K562 (cell line): ENCODE measurements around the gene CRABP2. TPM values are rescaled to one million over a fixed set of nuclear protein-coding genes. Genes with fewer than 3 reads are reported as not detected.
A peak's percentile ranks its signal among the peaks of the same experiment; 100 is the strongest.

Source experiments
- CBFA2T3 ChIP-seq: fragments of 450-650 bp; IDR thresholded peaks from 2 replicates; pipeline ENCODE4 v1.6.1; 2017
- CBFB ChIP-seq: sonication (generic); formaldehyde crosslinking; IDR thresholded peaks from 2 replicates; pipeline ENCODE4 v1.4.0; 2020; ENCODE audit warnings: mild to moderate bottlenecking, missing genetic modification reagents
- CCNT2 ChIP-seq: IDR thresholded peaks from 2 replicates; pipeline ENCODE4 v1.6.1; 2011; ENCODE audit warnings: borderline replicate concordance, low read depth, mild to moderate bottlenecking, moderate library complexity, mixed read lengths, low read length; ENCODE audit not compliant: insufficient read length; ENCODE audit errors: extremely low read depth
- CEBPG ChIP-seq, 3 experiments: fragments of 200-800 bp in 1 of 3; sonication (Bioruptor generic) in 1 of 3; sonication (generic) in 1 of 3; formaldehyde crosslinking in 1 of 3; IDR thresholded peaks in 2 of 3; conservative IDR thresholded peaks in 1 of 3; 2 replicates each; pipeline versions ENCODE4 v1.6.1 to v1.8.0; 2016 to 2022; ENCODE audit warnings: missing compliant biosample characterization in 2 of 3, missing genetic modification characterization in 2 of 3, mild to moderate bottlenecking in 1 of 3, missing genetic modification reagents in 1 of 3
- FOS ChIP-seq: IDR thresholded peaks from 3 replicates; pipeline ENCODE4 v1.6.1; 2011; ENCODE audit not compliant: insufficient read length; ENCODE audit errors: extremely low read depth
- FOXJ2 ChIP-seq: fragments of 200-800 bp; sonication (Bioruptor generic); IDR thresholded peaks from 2 replicates; pipeline ENCODE4 v1.6.1; 2016; ENCODE audit warnings: missing genetic modification characterization, missing compliant biosample characterization
- MGA ChIP-seq: fragments of 450-650 bp; IDR thresholded peaks from 2 replicates; pipeline ENCODE4 v1.6.1; 2016; ENCODE audit warnings: mild to moderate bottlenecking, moderate library complexity
- MIER1 ChIP-seq: fragments of 450-650 bp; IDR thresholded peaks from 2 replicates; pipeline ENCODE4 v1.6.1; 2016; ENCODE audit warnings: antibody characterized with exemption, mild to moderate bottlenecking, low read depth
- RBFOX2 ChIP-seq: fragments of 200-400 bp; formaldehyde crosslinking; IDR thresholded peaks from 2 replicates; pipeline ENCODE4 v1.6.1; 2017; ENCODE audit warnings: low read depth, mild to moderate bottlenecking, low read length, moderate library complexity
- RFX5 ChIP-seq: IDR thresholded peaks from 2 replicates; pipeline ENCODE4 v1.6.1; 2011; ENCODE audit warnings: low read depth, mild to moderate bottlenecking, improper control_type of control experiment, low read length
- SAFB2 ChIP-seq: fragments of 200-400 bp; formaldehyde crosslinking; IDR thresholded peaks from 2 replicates; pipeline ENCODE4 v1.6.1; 2018; ENCODE audit warnings: borderline replicate concordance, low read length, low read depth, moderate library complexity; ENCODE audit not compliant: severe bottlenecking
- SMARCA5 ChIP-seq: fragments of 450-650 bp; IDR thresholded peaks from 2 replicates; pipeline ENCODE4 v1.6.1; 2016
- TAF9B ChIP-seq: fragments of 450-650 bp; IDR thresholded peaks from 2 replicates; pipeline ENCODE4 v1.6.1; 2018; ENCODE audit warnings: mild to moderate bottlenecking; ENCODE audit not compliant: partially characterized antibody
- THAP7 ChIP-seq: fragments of 250-450 bp; sonication (Bioruptor Pico); IDR thresholded peaks from 2 replicates; pipeline ENCODE4 v1.5.0; 2021
- ZBTB7A ChIP-seq: IDR thresholded peaks from 2 replicates; pipeline ENCODE4 v1.6.1; 2011; ENCODE audit warnings: low read depth, mild to moderate bottlenecking, low read length, moderate library complexity, borderline replicate concordance; ENCODE audit not compliant: control insufficient read depth
- ZNF444 ChIP-seq: fragments of 250-450 bp; sonication (Bioruptor Pico); IDR thresholded peaks from 2 replicates; pipeline ENCODE4 v1.4.0; 2020; ENCODE audit warnings: mild to moderate bottlenecking, moderate library complexity
- polyA plus RNA-seq, 8 experiments: library from polyadenylated mRNA; depleted of rRNA in 4 of 8; stranded (reverse) in 5 of 8; unstranded in 3 of 8; fragments of >200 nt; fragmentation: Nextera tagmentation in 2 of 8; fragmentation: Illumina TruSeq in 1 of 8; extraction: Ambion mirVana in 2 of 8; extraction: Trizol in 1 of 8; gene quantifications; 2 replicates each; pipeline versions ENCODE4 v1.2.1 to v1.2.3, GENCODE V29; 2011 to 2014; ENCODE audit warnings: inconsistent platforms in 1 of 8, missing spikeins in 1 of 8
- total RNA-seq, 7 experiments: library from RNA; depleted of rRNA in 6 of 7; stranded (reverse); fragments of >200 nt in 6 of 7; fragmentation: Illumina TruSeq in 2 of 7; extraction: Trizol in 2 of 7; gene quantifications; 2 replicates each; pipeline versions ENCODE4 v1.2.1 to v1.2.3, GENCODE V29; 2011 to 2021; ENCODE audit warnings: low replicate concordance in 1 of 7

Gene CRABP2
- total and polyA plus RNA-seq, 9 of the 15 experiments (the other 6 are each of a cell fraction or from before 2014, with no cell fraction given): 0.30 to 2.5 (median 0.82) TPM

GRCh38 chr1:156659988-156660751, 45.2 kb downstream of the CRABP2 start (continued):
- peak; percentile 64 for TF ChIP-seq FOS
- no peak; the same call in 1 of the 2 replicates for TF ChIP-seq SMARCA5
- TF ChIP-seq CBFB (CRISPR knock-in tag): no peak; the same call in 1 of the 2 replicates
- peak; percentile 91; the same call in 1 of the 2 replicates for TF ChIP-seq ZBTB7A
- no peak for TF ChIP-seq THAP7 (CRISPR knock-in tag)
- TF ChIP-seq CEBPG (CRISPR knock-in tag; IDR thresholded peaks at IDR 0.05): no peak
- TF ChIP-seq CEBPG (tag; conservative IDR thresholded peaks at IDR 0.05 in 1 of 2, IDR thresholded peaks at IDR 0.05 in 1 of 2): no peak
- peak; percentile 61 for TF ChIP-seq MIER1
- TF ChIP-seq TAF9B: peak; percentile 93
- TF ChIP-seq RFX5: no peak
- TF ChIP-seq MGA: peak; percentile 79
- peak; percentile 34 for TF ChIP-seq FOXJ2 (tag)
- peak; percentile 68 for TF ChIP-seq CBFA2T3
- TF ChIP-seq SAFB2: no peak
- TF ChIP-seq RBFOX2: peak; percentile 84
- TF ChIP-seq CCNT2: peak; percentile 94
- no peak for TF ChIP-seq ZNF444 (CRISPR knock-in tag)
